Measurements from ENCODE around the gene GLIS1.

The GLIS1 gene

DNA sequence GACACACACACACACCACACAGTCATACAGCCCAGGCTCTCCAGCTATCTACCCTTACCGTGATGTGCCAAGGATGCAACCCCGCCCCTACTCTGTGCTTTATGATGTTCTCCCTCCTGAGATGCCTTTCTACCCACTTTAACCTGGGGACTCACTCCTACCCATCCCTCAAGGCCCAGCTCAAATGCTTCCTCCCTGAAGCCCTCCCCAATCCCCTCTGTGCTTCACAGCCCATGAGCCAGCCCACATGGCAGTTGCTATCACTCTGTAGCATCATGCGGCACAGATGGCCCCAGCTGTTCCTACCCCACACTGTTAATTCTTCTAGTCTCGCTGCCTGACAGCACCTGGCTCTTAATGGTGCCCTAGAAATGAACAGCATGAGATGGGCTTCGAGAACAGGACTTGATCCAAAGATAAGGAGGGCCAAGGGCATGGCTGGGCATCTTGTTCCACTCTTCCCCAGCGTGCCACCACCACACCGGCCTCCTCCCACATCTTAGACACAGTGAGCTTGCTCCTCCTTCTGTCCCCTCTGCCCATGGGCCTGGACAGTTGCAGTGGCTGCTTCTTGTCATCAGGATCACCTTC is 109.8 kb downstream of the GLIS1 start:
- DNase-seq: no peak

DNA sequence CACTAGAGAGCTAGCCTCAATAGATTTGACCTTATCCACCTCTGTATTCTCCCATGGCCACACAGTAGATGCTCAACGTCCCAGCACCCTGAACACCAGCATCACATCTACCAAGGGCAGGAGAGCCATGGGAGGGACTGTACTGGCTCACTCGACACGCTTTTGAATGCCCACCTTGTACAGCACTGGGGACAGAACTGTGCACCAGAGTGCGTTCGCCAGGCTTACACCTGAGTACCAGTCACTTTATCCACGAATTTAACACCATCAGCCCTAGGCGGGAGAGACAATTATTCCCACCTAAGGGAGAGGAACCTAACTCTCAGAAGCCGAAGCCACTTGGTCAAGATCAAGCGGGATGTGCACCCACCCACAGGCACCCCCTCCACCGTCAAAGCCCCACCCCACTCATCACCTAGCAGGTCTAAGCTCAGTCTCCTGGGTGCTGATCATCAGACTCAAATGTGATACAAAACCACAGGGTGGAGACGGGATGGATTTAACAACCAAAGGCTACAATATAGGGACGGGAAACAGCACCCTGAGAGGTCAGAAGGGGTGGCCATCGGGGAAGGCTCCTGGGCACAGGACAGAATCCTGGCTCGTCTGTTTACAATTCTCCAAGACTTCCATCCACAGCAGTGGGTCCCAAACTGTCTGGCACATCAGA is 110.5 kb downstream of the GLIS1 start:
- no peak for DNase-seq

DNA sequence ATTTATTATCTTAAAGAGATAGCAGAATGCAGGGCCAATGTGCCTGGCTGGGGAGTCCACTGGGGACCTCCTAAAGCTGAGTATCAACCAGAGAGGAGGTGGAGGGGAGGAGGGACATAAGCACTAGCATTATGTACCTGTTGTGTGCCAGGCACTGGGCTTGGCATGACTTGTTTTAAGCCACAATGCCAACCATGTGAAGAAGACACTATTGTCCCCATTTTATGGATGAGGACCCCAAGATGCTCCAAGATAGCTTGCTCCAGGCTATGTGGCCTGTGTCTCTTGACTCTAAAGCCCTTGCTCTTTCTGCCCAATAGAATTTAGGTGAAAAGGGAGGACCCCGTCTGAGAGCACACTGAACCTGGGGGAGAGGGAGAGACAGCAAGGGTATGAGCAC is 111.3 kb downstream of the GLIS1 start:
- DNase-seq: no peak

DNA sequence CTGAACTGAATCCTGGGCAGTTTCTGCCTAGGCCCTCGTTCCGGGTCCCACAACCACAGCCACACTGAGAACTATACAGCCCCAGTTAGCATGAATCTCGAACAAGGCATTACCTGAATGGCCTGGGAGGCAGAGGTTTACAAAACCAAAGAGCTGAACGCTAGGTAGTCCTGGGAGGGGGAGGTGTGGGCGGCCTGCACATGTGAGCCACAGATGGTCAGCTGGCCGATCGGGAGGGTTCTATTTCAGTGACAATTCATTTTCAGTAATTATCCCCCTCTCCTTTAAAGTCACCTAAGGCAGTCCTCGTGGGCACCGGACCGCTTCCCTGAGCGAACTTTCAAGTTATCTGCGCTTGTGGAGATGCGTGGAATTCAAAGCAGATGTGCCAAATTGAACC is 111.9 kb downstream of the GLIS1 start:
- no peak for DNase-seq

DNA sequence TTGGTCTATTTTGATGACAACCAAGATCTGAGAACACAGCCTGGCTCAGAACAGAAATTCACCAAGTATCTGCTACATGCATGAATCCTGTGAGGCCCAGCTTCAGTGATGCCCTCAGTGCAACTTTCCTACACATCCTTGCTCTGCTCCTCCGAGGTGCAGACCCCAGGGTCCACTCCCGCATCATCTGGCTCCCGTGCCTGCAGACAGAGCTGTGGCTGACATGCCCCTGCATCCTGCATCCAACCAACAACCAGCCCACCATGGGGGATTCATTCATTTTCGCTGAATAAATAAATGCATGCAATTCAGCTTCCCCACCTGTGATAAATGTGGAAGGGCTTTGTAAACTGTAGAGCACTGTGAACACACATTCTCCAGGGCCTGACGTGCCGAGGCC is 112.3 kb downstream of the GLIS1 start:
- no peak for DNase-seq

DNA sequence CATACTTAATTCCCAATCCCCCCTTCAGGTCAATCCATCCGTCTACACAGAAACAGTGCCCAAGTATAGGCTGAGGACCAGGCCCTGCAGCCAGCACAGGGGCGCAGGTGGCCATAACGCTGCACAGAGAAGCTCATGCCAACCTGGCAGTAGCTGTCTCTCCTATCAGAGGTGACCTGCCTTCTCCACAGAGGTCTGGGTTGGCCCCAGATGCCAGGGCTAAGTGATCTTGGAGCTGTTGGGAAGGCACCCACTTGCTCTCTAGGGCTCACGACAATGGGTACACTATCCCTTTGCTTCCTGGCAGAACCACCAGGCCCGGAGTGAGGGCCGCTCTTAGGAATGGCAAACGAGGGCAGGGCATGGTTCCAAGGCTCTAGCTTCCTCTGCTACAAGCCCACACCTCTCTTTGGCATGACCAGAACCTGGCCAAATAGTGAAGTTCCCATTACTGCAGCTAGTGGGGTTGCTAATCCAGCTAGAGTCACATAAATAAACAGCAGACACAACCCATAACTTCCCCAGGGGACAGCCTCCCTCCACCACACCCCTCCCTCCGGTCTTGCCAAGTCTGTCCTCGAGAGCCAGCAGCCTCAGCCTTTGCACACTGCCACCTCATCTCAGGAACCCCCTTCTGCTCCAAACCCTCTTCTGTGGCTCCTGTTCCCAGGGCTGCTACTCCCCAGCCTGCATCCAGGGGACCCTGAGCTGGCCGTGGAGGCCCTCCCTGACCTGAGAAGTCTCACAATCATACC is 113.0 kb downstream of the GLIS1 start:
- DNase-seq: no peak

DNA sequence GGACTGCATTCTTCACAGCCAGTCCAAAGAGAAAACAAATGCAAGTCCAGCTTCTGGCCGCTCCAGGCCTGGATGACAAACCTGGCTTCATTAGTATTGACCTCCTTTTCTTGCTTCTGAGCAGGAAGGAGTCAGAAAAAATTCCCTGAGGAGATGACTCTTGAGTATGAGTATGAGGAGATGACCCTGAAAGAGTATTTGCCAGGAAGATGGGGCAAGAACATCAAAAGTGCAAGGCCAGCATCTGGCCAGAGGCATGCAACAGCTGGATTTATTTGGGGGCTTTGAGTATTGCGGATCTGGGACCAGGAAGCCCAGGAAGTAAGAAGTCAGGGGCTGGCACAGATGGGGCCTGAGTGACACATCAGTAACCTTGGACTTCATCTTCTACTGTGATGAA is 113.9 kb downstream of the GLIS1 start:
- no peak for DNase-seq

DNA sequence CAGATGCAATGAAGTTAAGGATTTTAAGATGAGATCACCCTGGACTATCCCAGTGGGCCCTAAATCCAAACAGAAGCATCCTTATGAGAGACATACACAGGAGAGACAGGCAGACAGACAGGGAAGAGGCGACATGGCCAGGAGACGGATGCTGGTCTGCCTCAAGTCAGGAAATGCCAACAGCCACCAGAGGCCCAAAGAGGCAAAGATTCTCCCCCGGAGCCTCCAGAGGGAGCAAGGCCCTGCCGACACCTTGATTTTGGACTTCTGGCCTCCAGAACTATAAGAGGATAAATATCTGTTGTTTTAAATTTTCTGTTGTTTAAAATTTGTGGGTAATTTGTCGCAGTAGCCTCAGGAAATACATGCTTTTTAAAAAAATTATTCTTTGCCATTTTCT is 116.4 kb downstream of the GLIS1 start:
- no peak for DNase-seq

DNA sequence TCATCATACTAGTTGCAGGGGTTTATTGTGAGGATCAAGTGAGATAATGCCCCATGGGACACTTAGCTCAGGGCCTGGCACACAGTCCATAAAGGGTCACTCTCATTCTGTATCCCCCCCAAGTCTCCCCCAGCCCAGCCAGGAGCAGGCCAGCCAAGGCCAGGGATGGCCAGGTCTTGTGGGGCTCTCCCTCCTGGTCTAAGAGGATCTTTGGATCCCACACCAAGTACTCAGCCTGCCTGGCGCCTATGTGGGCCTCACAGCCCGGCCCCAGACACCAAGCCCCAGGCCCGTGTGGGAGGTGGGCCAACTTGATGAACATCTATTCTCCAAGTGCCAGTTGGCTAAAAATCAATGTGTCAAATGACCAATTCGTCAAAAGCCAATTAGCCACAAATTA is 117.8 kb downstream of the GLIS1 start:
- no peak for DNase-seq

DNA sequence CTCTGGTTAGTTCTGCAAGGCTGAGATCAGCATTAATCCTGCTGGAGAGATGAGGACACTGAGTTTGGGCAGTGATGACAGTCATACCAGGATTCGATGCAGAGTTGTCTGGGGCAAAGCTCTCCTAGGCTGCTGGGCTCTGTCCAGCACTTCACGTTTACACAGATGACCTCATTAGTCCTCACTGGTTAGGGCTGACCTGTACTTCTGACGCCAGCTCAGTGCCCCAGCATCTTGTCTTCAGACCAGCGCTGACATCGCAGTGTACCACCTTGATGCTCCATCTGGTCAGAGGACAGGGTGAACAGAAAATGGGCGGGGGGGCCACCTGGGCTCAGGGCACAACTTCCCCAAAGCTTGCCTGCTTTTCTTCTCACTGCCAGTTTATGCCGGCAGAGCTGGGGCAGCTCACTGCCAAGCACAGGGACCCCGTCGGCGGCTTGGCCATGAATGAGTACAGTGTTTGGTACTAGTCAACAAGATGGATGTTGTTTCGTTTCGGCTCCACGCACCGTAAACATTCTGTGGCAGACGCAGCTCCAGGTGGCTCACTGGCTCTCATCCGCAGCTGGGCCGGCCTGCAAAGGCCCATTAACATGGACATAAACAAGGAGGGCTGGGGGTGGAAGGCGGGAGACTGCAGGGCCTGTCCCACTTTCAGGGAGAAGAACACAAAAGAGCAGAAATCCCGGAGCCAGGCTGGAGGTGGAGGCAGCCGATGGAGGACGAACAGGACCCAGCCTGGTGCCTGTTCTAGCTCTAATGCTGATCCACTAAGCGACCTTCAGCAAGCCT is 118.7 kb downstream of the GLIS1 start:
- no peak for DNase-seq

DNA sequence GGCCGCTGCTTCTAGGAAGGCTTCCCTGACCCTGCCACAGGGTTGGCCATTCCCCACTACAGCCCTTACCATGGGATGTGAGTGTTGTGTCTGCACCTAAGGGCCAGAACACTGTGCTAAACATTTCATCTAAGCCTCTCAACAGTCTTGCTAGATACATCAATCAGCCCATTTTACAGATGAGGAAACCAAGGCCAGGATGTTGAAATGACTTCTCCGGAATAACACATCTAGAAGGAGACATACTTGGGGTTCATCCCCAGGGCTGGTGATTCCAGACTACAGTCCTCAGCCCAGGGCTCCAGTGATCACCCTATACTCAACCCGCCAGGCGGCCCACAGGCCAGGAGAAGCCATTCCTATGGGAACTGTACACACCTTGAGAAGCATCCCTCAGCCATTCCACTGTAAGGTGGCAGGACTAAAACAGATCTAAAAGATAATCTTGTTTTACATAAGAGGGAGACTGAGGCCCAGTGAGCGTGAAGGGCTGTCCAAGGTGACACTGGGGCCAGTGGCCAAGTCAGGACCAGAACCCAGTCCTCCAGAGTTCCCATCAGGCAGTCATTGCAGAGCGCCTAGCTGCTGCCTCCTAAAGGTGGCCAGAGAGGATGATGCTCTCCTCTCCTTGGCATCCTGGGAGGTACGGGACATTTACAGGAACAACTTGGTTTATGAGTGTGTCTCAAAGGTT is 119.5 kb downstream of the GLIS1 start:
- no peak for DNase-seq

DNA sequence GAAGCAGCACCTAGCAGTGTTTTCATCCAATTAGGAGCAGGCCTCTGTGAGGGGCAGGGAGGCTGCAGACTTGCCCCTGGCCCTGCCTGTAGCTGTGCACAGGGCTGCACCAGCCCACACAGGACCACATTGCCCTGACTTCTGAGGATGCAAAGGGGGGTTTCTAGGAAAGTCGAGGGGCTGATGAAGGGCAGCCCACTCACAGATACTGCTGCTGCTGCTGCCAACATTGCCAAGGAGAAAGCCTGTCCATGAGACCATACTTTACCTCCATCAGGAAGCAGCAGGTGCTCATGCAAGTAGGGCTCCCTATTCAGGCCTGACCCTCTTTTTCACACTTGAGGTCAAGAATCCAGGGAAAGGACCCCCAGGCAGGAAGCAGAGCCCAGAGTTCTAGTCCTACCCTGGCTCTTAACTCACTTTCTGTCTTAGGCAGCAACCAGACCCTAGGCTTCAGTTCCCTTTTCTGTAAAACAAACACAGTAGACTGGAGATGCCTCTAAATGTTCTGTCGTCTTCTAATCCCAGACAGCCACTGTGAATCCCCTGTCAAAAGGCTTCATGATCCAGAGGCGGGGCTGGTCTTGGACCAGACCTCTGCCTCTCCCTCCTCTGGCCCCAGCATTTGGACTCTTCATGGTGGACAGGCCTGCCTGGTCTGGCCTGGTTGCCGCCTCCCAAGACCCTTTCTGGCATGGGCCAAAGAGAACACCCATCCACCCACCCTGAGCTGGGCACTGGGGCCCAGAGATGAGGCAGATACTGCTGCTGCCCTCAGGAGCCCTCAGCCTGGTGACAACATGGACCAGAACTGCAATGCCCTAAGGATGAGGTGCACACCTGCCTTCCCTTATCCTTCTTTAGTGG is 120.2 kb downstream of the GLIS1 start:
- DNase-seq: no peak

DNA sequence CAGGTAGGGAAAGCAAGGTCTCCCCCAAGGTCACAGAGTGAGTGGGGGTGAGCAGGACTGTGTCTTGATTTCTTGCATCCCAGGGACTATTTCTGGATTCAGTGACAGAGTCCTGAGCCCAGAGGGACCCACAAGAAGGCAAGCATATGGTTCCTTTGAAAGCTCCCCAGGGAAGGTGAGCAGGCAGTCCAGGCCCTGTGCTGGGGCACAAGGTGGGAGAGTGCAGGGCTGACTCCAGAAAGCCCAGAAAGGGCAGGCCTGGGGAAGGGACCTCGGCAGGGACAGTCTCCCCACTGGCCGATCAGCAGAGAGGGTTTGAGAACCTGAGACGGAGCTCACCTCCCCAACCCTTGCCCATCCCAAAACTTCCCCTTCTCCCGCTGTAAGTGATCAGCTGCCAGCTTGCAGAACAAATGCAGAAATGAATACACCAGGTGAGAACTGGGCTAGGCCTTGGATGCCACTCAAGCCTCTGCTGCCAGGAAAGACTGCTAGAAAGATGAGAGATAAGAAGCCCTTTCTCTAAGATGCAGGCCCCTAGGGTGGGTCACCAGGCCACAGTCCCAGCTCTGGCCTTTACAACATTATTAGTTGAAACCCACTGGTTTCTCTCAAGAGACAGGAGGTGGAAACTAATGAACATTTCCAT is 121.0 kb downstream of the GLIS1 start:
- DNase-seq: no peak

DNA sequence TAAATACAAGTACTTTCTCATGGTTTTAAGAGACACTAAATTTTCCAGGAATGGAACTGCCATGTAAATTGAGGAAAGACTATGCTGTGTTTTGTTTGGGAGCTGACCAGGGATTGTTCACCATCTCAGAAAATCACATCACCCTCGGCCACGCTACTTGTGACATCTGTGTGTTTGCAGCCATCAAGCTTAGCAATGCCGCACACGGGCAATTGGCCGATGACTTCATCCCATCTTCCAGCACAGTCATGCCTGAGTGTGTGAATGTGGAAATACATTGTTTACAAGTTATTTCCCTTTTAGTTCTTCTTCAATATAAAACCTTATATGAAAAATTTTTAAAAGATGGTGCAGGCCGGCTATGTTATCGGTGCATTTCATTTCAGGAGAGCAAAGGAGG is 121.6 kb downstream of the GLIS1 start:
- no peak for DNase-seq

DNA sequence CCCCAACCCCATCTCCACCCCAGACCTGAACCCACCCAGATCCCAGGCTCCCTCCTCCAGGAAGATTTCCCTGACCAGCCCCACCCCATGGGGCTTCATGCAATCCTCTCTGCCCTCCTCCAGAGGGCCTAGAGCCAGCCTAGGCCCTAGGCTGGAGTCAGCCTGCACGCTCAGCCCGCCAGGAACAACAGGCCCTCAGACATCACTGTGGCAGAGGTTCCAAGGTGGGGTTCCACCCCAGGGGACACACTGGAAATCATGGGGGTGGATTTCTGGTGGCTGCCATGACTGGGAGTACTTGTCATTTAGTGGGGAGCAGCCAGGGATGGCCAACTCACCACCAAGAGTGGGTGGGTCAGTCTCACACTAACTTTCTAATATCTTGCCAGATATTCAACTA is 122.0 kb downstream of the GLIS1 start:
- no peak for DNase-seq

DNA sequence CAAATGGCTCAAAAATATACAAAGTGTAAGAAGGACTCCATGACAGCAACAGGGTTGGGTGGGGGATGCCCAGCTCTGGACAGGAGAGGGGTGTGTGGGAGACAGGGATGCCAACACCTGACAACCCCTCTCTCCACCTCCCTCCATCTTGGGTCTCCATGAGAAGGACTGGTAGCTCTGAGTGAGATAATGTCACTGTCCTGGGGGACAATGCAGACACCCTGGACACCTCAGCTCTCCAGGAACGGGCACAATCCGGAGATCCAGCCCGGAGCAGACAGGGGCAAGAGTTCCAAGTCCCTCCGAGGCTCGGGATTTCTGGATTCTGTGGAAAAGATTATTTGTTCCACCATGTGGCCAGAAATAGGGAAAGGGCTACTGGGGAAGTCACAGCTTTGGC is 122.5 kb downstream of the GLIS1 start:
- DNase-seq: no peak

DNA sequence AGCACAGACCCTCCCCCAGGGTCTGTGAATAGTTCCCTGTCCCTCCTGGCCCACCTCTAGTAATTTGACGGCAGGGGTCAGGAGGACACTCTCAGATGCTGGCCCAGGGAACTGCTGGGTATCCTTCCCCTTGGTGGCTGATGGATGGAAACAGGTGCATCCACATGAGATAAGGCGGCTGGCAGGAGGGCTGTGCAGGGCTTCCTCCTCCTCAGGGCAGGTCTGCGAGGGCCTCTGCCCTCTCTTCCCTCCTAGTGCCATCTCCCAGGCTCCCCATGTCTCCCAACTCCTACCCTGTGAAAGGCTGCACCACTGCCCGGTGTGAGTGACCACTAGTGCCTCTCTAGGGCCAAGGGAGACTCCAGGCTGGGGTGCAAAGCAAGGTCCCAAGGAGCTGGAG is 123.9 kb downstream of the GLIS1 start:
- no peak for DNase-seq

DNA sequence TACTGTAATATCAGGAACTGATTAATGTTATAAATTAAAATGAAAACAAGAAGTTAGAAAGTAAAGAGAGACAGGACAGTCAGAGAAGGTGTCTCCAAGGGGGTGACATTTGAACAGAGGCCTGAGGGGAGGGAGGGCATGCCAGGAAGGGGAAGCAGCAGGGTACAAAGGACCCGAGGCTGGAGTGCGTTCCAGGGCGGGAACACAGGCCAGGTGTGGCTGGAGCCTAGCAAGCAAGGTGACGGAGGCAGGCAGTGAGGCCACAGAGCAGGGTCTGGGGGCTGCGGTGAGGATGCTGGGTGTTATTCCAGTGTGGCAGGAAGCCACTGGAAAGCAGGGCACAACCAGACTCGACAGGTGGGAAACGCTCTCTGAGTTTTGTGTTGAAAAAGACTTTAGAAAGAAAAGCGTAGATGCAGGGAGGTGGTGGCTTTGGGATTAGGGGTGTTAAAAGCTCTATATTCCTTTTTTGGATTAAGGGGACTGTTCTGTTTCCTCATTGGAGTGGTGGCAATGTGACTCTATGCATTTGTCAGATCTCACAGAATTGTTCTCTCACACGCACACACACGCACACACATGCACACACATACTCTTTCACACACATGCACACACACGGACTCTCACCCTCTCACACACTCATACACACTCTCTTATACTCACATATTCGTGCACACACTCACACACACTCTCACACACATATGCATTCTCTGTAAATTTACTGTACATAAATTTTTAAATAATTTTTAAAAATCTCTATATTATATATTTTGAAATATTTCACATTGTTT is 124.5 kb downstream of the GLIS1 start:
- DNase-seq: no peak

DNA sequence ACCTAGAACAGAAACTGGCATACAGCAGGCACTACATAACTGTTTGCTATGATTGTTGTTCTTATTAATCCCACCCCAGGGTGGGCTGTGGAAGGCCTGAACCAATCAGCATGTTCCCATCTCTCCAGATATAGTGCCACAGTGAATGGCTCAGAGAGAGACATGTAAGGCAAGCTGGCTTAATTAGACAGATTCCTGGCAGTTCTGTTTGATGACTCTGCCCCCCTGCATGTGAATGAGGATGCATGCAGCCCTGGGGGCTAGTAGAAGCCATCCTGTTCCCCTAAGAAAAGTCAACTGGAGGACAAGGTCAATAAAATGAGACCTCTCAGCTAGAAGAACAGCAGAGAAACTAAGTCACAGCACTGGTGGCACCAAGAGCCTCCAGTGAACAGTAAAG is 130.3 kb downstream of the GLIS1 start:
- DNase-seq: no peak

DNA sequence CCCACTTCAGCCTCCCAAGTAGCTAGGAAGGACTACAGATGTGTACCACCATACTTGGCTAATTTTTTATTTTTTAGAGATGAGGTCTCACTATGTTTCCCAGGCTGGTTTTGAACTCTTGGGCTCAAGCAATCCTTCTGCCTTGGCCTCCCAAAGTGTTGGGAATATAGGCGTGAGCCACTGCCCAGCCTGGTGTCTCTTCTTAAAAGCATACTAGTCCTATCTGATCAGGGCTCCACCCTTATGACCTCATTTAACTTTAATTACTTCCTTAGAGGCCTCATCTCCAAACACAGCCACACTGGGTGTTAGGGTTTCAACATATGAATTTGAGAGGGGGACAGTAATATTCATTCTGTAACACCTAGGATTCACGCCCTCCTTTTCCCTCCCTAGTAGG is 130.9 kb downstream of the GLIS1 start:
- no peak for DNase-seq

DNA sequence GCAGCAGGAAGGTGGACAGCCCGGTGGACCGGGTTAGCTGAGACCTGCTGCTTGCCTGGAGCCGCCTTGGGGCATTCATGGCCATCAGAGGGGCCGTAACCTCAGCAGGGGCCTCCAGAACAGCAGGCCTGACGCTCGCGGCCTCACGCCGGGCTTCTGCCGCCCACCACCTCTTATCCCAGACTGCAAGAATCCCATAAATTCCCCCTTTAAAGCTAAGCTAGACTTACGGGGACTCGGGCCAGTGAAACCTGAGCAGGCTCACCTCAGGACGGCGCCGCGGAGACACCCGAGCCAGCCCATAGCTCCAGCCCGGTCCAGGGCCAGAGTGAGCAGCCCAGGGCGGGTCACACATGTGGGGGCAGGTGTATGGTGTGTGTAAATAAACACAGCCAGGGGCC is 132.3 kb downstream of the GLIS1 start:
- DNase-seq: no peak

Data from amniotic stem cell (primary cell).